HG03378 (cell line): ENCODE data around the gene ARFGAP3.
"Not testable (repeated sequence)": the region's sequence is repeated elsewhere in the genome, so short reads cannot be mapped to it uniquely, and the experiment has no call there.

Experiments used
- ATAC-seq: cut with Tn5 transposase; IDR thresholded peaks from one replicate; pipeline ENCODE4 v1.9.1; 2021; ENCODE audit warnings: mild to moderate bottlenecking, moderate library complexity; ENCODE audit not compliant: unreplicated experiment

ARFGAP3 gene

GRCh38 chr22:42799061-42799460 lies 58.0 kb downstream of the ARFGAP3 start:
- no peak for ATAC-seq

- ATAC-seq: no peak
Measured at GRCh38 chr22:42797011-42797410, 60.1 kb downstream of the ARFGAP3 start.

- no peak for ATAC-seq
Measured at GRCh38 chr22:42796081-42796480, 61.0 kb downstream of the ARFGAP3 start.

- no peak for ATAC-seq
Measured at GRCh38 chr22:42794551-42795510, 62.2 kb downstream of the ARFGAP3 start.

- ATAC-seq: no peak
Measured at GRCh38 chr22:42793848-42794405, 63.1 kb downstream of the ARFGAP3 start.

GRCh38 chr22:42792909-42793847 lies 63.9 kb downstream of the ARFGAP3 start:
- no peak for ATAC-seq

- no peak for ATAC-seq
Measured at GRCh38 chr22:42792453-42792908, 64.6 kb downstream of the ARFGAP3 start.

DNA sequence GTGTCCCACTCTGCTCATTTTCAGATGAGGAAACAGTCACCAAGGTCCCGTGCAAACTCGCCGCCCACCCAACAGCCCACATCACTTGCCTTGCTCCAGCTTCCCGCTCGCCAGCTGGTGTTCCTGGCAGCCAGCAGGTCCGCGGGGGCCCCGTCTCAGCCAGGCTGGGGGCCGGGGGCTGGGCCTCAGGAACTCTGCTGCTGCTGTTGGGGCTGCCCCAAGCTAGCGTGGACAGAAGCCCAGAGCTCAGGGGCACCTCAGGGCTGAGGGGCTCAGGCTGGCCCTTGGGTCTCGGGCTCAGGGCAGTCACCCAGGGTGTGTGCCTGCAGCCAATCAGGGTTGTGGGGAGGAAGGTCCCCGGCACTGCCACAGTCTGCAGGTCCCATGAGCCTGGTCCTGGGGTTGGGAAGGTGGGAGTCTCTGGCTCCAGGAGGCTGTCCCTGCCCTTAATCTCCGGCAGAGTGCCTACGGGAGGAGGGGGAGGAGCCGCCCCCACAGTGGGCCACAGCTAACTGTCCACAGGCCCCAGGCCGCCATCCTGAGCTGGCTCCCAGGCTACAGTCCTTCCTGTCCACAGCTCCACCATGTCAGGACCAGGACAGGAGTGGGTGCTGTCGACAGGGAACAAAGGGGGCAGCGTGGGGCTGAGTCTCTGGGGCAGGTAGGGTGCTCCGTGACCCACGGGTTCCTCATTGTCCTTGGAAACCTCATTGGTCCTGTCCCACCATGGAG lies 65.2 kb downstream of the ARFGAP3 start:
- no peak for ATAC-seq

- no peak for ATAC-seq
Measured at GRCh38 chr22:42788466-42788865, 68.6 kb downstream of the ARFGAP3 start.

DNA sequence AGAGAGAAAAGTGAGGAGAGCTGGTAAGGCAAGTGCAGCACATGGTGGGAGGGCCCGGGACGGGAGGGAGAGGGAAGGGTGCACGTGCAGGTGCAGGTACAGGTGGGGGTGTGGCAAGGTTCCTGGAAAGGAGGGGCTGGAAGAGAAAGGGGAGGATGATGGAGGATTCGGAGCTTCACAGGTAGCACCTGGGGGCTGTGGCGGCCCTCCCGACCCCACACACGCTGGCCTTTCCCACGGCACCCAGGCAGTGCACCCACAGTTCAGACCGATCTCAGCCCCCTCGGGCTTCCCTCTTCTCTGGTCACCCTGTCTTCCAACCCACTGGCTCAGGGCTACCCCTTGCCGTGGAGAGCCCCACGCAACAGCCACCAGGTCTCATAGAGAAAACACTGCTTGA lies 69.1 kb downstream of the ARFGAP3 start:
- ATAC-seq: no peak

DNA sequence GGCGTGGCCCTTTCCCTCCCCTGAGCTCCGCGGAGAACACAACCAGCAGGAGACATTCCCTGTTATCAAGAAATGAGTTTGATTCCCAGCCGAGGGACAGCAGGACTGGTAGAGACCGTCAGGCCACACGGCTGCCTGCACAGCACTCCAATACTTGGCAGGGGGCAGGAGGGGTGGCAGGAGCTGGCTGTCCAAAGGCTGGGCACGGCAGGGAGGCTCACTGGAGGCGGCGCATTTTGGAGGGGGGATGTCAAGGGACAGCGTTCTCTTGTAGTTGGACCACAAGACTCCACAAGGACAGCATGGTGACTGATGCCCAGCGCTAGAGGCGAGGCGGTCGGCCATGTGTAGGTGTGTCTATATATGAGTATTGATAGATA lies 69.7 kb downstream of the ARFGAP3 start:
- no peak for ATAC-seq

DNA sequence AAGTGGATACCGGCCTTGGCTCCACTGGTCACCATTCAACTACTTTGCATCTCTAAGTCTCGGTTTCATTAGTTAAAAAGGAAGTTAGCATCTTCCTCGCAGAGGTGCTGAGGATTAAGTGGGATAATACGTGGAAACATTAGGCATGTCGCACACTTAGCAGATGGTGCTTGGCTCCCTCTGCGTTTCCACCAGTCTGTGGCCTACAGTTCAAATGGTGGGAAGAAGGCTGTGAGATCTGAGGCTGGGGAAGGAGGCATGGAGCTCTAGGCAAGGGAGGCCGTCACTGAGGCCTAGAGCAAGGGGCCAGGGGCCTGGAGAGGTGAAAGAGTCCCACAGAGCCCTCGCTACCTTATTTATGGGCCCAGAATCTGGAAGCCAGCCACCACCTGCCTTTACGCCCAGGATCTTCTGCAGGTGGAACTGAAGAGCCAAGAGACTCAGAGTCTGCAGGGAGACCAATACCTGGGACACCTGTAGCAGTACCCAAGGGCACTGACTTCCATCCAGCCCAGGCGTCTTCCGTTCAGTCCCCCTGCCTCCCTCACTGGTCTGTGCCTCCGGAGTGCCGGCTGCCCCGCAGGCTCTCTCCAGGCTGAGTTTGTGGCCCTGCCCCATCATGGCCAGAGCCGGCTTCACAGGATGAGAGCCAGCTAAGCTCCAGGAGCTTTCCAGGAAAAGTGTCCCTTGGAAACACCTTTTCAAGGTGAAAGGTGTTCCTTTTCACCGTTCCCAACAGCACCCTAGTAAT lies 70.3 kb downstream of the ARFGAP3 start:
- ATAC-seq: no peak

DNA sequence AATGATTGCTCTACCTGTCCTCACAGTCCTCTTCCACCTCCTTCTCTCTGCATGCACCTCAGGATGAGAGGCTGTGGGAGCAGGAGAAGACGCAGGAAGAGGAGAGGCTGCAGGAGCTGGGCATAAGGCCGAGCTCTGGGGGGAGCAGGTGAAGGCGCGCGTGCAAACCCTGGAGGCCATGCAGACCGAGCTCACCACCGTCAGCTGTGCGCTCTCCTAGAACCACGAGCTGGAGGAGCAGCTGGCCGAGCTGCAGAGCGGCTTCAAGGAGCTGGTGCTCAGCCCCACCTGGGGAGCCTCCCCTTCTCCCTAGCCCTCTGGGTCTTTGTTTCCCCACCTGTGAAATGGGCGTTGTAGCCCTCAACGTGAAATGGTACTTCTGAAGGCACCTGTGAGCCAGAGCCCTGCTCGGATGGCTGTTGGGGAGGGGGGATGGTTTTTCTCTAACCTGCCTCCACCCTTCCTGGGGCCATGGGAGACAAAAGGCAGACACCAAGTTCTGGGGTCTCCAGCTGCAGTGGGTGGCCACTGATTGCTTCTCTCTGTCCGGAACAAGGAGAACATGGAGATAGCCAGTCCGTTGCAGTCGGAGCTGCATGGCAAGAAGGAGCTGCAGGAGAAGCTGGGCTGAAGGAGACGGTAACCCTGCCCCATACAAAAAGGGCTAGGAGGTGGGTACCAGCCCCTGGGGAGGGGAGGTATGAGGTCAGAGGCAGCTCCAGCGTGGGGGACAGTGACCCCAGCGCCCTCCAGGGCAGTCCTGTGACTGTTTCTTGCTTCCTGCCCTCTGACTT lies 71.2 kb downstream of the ARFGAP3 start:
- ATAC-seq: no peak

DNA sequence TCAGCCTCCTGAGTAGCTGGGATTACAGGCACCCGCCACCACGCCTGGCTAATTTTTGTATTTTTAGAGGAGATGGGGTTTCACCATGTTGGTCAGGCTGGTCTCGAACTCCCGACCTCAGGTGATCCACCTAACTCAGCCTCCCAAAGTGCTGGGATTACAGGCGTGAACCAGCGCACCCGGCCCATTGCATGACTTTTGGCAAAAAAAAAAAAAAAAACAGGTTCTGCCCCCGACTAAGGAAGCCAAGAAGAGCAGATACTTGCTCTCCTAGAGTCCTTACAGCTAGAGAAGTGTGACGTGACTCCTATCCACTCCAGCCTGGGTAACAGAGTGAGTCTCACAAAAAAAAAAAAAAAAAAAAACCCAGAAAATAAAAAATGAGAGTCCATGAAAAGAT lies 74.8 kb downstream of the ARFGAP3 start:
- not testable (repeated sequence) for ATAC-seq

GRCh38 chr22:42780070-42780540 lies 77.0 kb downstream of the ARFGAP3 start:
- ATAC-seq: no peak

DNA sequence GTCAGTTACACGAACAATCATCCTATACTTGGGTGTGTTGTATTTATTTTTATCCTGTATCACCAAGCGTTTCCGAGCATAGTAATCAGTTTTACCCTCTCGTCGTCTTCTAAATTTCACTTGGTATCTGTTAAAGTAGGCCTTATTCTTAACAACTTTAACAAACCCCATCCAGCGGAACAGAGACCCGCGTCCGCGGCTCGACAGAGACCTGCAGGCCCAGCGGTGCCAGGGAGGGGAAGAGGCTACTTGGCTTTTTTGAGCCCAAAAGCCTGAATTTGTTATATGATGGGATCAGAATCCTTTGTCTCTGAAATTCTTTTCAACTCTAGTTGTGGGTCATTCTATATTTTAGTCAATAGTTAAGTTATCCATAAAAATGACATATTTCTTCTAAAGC lies 79.9 kb downstream of the ARFGAP3 start:
- no peak for ATAC-seq

- ATAC-seq: no peak
Measured at GRCh38 chr22:42773167-42773566, 83.9 kb downstream of the ARFGAP3 start.

GRCh38 chr22:42772647-42773046 lies 84.4 kb downstream of the ARFGAP3 start:
- no peak for ATAC-seq
